Measurements from ENCODE around the gene SLC28A3. TPM values are rescaled to one million over a fixed set of nuclear protein-coding genes. Genes with fewer than 3 reads are reported as not detected.

Gene SLC28A3
- total and polyA plus RNA-seq, 2 of the 8 experiments (the other 6 are each of a cell fraction or from before 2014, with no cell fraction given) = 0.02 TPM; not detected in 1

- Histone ChIP-seq H3K4me1 (replicated peaks in 1 of 4; ENCODE audit: control insufficient read depth in 3 of 4, insufficient read depth in 4 of 4, low read length in 3 of 4) (no peaks in the 10 kb centered on the region; a peak in 1 of 7 replicates), H3K4ac (replicated peaks; ENCODE audit: insufficient read length, low read depth, low read length) (no peak overlapping the region), H2AK5ac (ENCODE audit: low read depth, low read length) (no peak overlapping the region), H3K79me2 (ENCODE audit: control insufficient read depth in 1 of 2, insufficient read depth in 2 of 2, low read length in 2 of 2) (no peaks in the 10 kb centered on the region), H4K20me1 (replicated peaks in 1 of 2; ENCODE audit: control insufficient read depth in 1 of 2, insufficient read depth in 2 of 2, low read length in 2 of 2) (no peaks in the 10 kb centered on the region), H3K23me2 (ENCODE audit: low read depth, low read length) (no peaks in the 10 kb centered on the region), H3K14ac (ENCODE audit: insufficient read length) (no peak overlapping the region), H2BK20ac (ENCODE audit: low read length) (no peak overlapping the region), H3K79me1 (ENCODE audit: low read depth, low read length) (no peaks in the 10 kb centered on the region), H3K4me2 (ENCODE audit: insufficient read depth in 1 of 2, low read depth in 2 of 2, low read length in 2 of 2) (no peak overlapping the region), H2BK120ac (replicated peaks; ENCODE audit: low read depth, low read length) (no peak overlapping the region), H3K27ac (ENCODE audit: low read depth, low read length) (no peak overlapping the region), H2AFZ (ENCODE audit: low read length) (peak overlapping the region; percentile 57; the same call in 1 of the 2 replicates), H3K36me3 (ENCODE audit: control insufficient read depth in 2 of 4, insufficient read depth in 4 of 4, low read length in 3 of 4) (no peaks in the 10 kb centered on the region), H2BK12ac (ENCODE audit: low read depth, low read length) (no peak overlapping the region), H3K23ac (ENCODE audit: insufficient read length) (no peak overlapping the region), H3K56ac (replicated peaks; ENCODE audit: insufficient read length, low read depth, low read length) (no peak overlapping the region), H4K8ac (ENCODE audit: extremely low read depth, insufficient read depth, low read length) (no peak overlapping the region), H4K5ac (ENCODE audit: insufficient read length, low read depth, low read length) (no peak overlapping the region), H3K9me3 (ENCODE audit: insufficient read depth in 2 of 2, low read depth in 1 of 2, low read length in 1 of 2) (no peaks in the 10 kb centered on the region), H3K4me3 (ENCODE audit: extremely low read depth in 1 of 4, insufficient read depth in 2 of 4, low read depth in 3 of 4, low read length in 4 of 4) (no peak overlapping the region), H4K91ac (replicated peaks; ENCODE audit: insufficient read length, low read length) (no peak overlapping the region), H2BK15ac (ENCODE audit: low read length) (no peak overlapping the region), H2BK5ac (ENCODE audit: low read depth, low read length) (no peak overlapping the region), H3K27me3 (replicated peaks in 1 of 4; ENCODE audit: control insufficient read depth in 3 of 4, extremely low read depth in 1 of 4, insufficient read depth in 3 of 4, low read length in 3 of 4) (no peaks in the 10 kb centered on the region), H3K9ac (replicated peaks in 1 of 4; ENCODE audit: extremely low read depth in 1 of 4, low read depth in 3 of 4, low read length in 3 of 4) (no peak overlapping the region), H3K18ac (ENCODE audit: extremely low read depth, low read length) (no peak overlapping the region)
- POLR2A ChIA-PET (ENCODE audit: partially characterized antibody) = no interaction called here
- no peak for TF ChIP-seq KDM4A (IDR thresholded peaks at IDR 0.05; ENCODE audit: low read depth, low read length, severe bottlenecking)
- TF ChIP-seq RAD21 (IDR thresholded peaks at IDR 0.05 in 1 of 2, conservative IDR thresholded peaks at IDR 0.05 in 1 of 2; ENCODE audit: low read depth in 2 of 2, low read length in 2 of 2) = peak; percentile 38 to 62
- no peak for TF ChIP-seq TCF12 (IDR thresholded peaks at IDR 0.05; ENCODE audit: low read depth, low read length)
- TF ChIP-seq CTCF (IDR thresholded peaks at IDR 0.05; ENCODE audit: control extremely low read depth in 1 of 3, insufficient read depth in 1 of 3, low read depth in 1 of 3, low read length in 3 of 3) = peak in 2 of 3 experiments; percentile 16 to 49; a peak in 2 of 4 replicates
- WGBS, 2 experiments (ENCODE audit: extremely low coverage in 1 of 2, insufficient coverage in 1 of 2, insufficient read length in 1 of 2, insufficient replicate concordance in 2 of 2, low coverage in 1 of 2, low lambda C conversion rate in 2 of 2, missing lambda C conversion rate in 1 of 2) = 90% methylated on average over 2 of the region's 2 CpGs; no CpG with 5 or more reads in 1 of the 2 experiments
- CTCF ChIA-PET (ENCODE audit: partially characterized antibody) = interaction anchor here (1.0 to 3.6 kb wide), 2 partner anchors 39 to 377 kb away, joined by 4 to 13 read pairs; no protein-coding TSS in a partner anchor
- DNase-seq (ENCODE audit: low read depth in 1 of 2, low spot score in 2 of 2) (no peak), FAIRE-seq (no peak)
These were observed 23.0 kb downstream of the SLC28A3 start for GRCh38 chr9:84317563-84317962.
